Hematopoietic multipotent progenitor cell (in vitro differentiated cells): Measurements from ENCODE around the gene ZBP1. TPM values are rescaled to one million over a fixed set of nuclear protein-coding genes. Genes with fewer than 3 reads are reported as not detected.

ENCODE experiments used
- DNase-seq, 3 donors: peaks; one replicate each; pipeline ENCODE4 v3.0.0-alpha.2; 2011 to 2015; ENCODE audit warnings: low read depth in 2 of 3, low spot score in 2 of 3
- total RNA-seq: library from RNA; depleted of rRNA; stranded (reverse); fragments of >200 nt; gene quantifications from one replicate; pipeline ENCODE4 v1.2.3, GENCODE V29; 2012

ZBP1 gene
- 0.54 TPM for total RNA-seq

- peak in 2 of 3 donors; percentile 54 to 64 for DNase-seq
Measured at GRCh38 chr20:57620274-57620990, at the start of gene ZBP1. Gene ZBP1 (minus strand): TSS chr20:57620426. CDS start chr20:57620295, 131 bp downstream.

- no peak for DNase-seq
Measured at GRCh38 chr20:57669632-57670031, 49.4 kb upstream of the ZBP1 start.

DNA sequence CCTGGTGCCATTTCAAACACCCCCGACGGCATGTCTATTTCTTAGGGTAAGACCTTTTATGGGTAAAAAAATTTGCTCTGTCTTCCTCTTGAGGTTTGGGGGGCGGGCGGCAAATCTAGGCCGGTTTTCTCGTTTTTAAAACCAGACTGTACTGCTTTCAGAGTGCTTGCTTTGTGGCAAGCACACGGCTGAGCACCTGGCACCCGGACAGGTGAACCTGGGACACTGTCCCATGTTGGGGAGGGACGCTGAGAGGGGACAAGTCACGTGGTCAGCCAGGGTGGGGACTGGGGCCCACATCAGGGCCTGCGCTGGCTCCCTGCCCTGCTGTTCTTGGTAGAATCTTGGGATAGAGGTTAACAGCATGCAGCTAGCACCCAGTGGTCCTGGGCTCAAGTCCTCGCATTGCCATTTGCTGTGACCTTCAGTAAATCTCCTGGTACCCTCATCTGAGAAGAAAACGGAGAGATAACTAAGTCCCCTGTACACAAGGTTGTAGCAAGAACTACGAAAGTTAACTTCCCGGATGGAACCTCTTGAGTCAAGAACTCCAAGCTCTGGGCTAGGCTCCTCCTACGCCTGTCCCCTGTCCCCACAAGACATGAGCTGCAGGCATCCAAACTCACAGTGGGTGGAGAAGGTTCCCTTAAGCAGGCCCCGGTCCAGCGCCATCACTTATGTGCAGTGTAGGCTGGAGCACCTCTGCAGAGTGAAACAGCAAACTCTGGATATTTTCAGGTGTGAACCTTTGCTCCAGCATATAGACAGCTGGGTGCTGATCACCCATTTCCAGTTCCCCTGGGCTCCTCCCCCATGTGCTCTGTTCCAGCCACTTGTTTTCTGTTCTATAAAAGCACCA lies 47.9 kb upstream of the ZBP1 start:
- no peak for DNase-seq

DNA sequence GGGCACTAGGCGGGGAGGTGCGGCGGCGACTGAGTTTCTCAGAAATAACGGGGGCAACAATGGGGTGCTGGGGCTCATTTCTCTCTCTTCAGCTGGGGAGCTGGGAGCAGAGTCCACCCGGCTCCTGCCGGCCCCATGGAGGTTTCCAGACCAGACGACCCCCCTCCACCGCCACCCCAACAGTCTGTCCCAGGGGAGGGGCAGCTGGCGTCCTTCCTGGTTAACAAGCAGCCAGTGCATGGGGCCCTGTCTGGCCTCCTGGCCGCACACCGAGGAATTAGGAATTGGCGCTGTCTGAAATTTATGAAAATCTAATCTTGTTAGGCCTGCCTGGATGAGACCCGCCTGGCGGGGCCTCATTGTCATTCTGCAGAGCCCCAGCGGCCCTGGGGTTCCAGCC lies 47.2 kb upstream of the ZBP1 start:
- no peak for DNase-seq

DNA sequence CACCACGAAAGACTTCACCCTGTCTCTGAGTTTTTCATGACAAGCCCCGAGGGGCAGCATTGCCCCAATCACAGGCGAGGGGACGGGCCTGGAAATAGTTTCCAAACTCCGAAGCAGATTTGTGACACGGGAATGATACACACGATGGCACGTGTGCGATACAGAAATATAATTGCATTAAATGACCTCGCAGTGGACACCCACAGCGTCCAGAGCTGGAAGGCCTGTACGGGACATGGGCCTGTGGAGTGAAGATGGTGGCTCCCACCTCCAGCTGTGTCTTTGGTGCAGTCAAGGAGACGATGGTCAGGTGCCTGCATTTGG lies 46.6 kb upstream of the ZBP1 start:
- DNase-seq: no peak

DNA sequence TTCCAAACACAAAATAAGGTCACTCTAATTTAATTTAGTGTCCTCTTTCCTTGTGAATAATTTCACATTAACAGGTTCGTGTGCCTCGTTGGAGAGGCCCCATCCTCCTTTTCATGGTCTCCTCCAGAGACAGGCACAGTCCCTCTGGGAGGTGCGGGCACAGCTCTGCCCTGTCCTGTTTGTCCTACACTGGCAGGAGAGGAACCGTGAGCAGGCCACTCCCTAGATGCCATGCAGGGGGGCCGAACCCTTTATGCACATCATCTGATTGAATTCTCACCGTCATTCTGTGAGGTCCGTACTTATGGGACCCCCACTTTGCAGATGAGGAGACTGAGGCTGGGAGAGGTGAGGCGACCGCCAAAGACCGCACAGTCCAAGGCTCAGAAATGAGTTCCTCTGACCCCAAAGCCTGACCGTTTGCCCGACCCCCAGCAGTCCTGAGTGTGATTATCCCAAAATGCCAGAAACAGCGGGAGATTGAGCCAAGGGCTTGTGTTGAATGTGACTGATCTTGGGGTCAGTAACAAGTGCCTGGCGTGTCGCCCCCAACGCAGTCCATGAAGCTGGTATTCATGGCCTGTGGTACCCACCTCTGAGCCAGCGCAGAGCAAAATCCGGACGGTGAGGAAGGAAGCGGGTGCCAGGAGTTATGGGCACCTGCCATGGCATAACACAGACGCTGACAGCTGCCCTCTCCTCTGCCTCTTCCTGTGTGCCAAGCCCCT lies 46.0 kb upstream of the ZBP1 start:
- no peak for DNase-seq

- DNase-seq: no peak
Measured at GRCh38 chr20:57665589-57665971, 45.4 kb upstream of the ZBP1 start.

- DNase-seq: no peak
Measured at GRCh38 chr20:57664924-57665588, 44.8 kb upstream of the ZBP1 start.

GRCh38 chr20:57664476-57664875 lies 44.2 kb upstream of the ZBP1 start:
- DNase-seq: no peak

GRCh38 chr20:57663681-57664451 lies 43.6 kb upstream of the ZBP1 start:
- DNase-seq: no peak

- no peak for DNase-seq
Measured at GRCh38 chr20:57663241-57663640, 43.0 kb upstream of the ZBP1 start.

DNA sequence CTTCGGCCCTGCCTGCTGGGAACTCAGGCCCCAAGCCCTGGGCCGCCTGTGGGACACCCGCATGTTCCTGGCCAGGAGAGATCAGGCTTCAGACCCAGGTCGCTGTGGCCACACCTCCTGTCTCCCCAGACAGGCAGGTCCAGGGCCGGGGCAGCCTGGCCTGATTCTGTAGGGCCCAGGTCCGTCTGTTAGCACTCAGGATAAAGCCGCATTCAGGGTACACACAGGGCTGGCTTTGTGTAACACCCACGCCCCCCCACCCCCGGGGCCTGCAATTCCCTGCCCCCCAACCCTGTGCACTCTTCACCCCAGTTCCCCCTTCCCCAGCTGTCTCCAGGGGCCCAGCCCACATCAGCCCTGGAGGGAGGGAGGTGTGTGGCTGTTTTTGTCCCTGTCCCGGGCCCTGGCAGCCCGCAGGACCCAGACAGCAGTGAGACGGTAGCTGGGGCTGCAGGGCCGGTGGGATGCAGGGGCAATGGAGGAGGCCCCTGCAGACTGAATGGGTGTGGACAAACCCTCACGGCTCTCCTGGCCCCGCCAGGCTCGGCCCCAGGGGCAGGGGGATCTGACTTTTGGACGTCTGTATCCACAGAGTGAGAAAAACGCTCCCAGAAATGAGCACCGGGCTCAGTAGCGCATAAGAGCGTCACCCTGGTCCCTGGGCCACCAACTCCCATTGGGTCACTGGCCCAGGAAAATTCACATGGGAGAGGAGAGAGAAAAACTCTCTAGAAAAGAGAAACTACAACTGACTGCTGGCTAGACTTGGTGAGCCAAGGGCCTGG lies 42.4 kb upstream of the ZBP1 start:
- DNase-seq: no peak

- DNase-seq: no peak
Measured at GRCh38 chr20:57661746-57662455, 41.7 kb upstream of the ZBP1 start.

- no peak for DNase-seq
Measured at GRCh38 chr20:57660922-57661745, 40.9 kb upstream of the ZBP1 start.

- no peak for DNase-seq
Measured at GRCh38 chr20:57660181-57660921, 40.1 kb upstream of the ZBP1 start.

GRCh38 chr20:57659517-57660180 lies 39.4 kb upstream of the ZBP1 start:
- DNase-seq: no peak
